Germinal center (tissue), 1 donor: ENCODE results near the gene MED29.
"Not testable (repeated sequence)": the region's sequence is repeated elsewhere in the genome, so short reads cannot be mapped to it uniquely, and the experiment has no call there.

Experiments used
- DNase-seq: peaks from one replicate; pipeline ENCODE4 v3.0.0; 2012; ENCODE audit warnings: mixed read lengths, low spot score

The MED29 gene

GRCh38 chr19:39372047-39372802, 19.0 kb upstream of the MED29 start:
- no peak for DNase-seq

DNA sequence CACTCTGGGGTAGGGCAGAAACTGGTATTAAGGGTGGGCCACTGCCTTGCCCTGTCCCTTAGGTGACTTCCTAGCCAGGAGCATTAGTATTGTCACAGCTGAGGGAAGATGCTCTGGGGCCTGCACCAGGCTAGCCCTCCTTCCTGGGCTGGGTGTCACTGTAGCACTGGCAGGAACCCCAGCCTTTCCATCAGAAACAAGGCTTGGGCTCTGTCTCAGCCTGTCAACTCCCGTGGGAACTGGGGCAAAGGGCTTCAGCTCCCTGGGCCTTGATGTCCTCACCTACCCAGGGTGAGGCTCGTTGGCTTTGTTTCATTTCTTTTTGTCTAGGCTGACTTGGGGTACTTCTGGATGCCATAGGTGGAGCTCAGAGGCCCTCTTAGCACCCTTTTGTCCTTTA, 18.2 kb upstream of the MED29 start:
- DNase-seq, result no peak

DNA sequence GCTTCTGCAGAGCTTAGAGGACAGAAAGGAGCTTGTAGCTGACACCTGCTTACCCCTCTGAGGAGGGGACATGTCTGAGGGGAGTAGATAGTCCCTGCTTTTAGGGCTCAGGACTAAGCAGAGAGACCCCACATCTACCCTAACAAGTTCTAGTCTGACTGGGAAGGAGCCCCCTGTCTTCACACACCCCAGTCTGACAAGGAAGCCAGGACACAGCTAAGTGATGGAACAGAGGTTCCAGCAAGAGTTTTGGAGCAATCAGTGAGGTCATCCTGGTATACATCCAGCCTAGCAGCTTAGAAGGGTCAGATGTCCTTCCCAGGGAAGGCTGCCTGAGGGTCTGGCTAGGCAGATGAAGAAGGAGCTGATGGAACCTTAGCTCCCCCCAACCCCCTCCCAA, 15.2 kb upstream of the MED29 start:
- DNase-seq, result no peak

GRCh38 chr19:39377373-39378362, 13.5 kb upstream of the MED29 start:
- DNase-seq, result no peak

- not testable (repeated sequence) for DNase-seq
Measured at GRCh38 chr19:39379366-39379765, 11.8 kb upstream of the MED29 start.

- DNase-seq, result no peak
Measured at GRCh38 chr19:39379865-39380396, 11.2 kb upstream of the MED29 start.

DNA sequence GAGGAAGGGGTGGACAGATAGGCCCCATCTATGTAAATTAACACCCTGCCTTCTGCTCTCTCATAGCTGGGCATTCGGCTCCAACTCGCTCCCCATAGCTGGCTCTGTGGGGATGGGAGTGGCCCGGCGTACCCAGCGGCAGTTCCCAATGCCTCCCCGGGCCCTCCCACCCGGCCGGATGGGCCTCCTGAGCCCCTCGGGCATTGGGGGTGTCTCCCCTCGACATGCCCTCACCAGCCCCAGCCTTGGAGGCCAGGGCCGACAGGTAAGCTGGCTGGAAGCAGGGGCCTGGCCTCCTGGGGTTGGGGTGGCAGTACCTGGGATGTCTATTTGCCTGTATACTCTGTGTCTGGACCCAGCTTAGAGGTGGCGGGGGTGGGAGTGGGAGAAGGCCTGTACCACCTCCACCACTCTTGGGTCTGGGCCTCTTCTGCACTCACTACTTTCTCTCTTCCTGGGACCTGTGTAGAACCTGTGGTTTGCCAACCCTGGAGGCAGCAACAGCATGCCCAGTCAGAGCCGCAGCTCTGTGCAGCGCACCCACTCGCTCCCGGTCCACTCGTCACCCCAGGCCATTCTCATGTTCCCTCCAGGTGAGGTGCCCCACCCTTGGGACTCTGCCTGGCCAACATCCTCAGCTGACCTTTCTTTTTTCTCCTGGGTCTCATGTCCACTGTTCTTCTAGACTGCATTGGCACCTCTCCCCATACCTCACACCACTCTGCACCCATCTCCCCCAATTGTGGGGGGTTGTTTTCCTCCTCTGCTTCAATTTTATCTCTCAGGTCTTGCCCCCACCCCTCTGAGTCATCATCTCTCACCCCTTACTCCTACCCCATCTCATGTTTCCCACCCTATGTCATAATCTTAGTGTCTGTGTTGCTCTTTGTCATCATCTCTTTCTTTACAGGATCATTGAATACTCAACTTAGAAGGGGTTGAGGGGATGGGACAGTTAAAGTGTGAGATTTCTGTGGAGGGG, 10.4 kb upstream of the MED29 start:
- no peak for DNase-seq

DNA sequence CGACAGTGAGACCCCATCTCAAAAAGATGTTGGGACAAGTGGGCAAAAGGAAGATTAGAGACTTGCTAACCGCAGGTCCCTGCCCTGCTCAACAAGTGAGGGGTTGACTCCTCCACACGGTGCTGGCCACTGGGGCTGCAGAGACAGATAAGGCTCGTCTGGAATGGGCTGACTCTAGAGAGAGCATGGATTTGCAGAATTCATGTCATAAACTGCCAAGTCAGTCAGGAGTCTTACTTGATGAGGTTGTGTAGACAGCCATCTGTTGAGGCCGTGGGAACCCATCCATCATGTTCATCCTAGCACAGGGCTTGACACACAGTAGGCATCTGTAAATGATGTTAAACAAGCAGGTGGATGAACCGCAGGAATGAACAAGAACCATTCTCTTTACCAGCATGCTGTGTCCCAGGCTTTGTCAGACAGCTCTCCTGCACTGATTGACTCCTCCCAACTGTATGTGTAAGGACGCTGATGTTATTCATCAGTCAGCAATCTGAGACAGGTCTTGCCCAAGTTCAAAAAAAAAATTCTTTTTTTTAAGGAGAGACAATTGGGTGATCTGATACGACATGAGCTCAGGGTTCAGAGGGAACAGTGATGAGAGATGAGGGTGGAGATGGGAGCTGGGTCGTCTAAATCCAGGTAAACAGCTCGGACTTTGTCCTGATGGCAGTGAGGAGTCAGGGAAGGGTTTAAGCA, 9.1 kb upstream of the MED29 start:
- no peak for DNase-seq

DNA sequence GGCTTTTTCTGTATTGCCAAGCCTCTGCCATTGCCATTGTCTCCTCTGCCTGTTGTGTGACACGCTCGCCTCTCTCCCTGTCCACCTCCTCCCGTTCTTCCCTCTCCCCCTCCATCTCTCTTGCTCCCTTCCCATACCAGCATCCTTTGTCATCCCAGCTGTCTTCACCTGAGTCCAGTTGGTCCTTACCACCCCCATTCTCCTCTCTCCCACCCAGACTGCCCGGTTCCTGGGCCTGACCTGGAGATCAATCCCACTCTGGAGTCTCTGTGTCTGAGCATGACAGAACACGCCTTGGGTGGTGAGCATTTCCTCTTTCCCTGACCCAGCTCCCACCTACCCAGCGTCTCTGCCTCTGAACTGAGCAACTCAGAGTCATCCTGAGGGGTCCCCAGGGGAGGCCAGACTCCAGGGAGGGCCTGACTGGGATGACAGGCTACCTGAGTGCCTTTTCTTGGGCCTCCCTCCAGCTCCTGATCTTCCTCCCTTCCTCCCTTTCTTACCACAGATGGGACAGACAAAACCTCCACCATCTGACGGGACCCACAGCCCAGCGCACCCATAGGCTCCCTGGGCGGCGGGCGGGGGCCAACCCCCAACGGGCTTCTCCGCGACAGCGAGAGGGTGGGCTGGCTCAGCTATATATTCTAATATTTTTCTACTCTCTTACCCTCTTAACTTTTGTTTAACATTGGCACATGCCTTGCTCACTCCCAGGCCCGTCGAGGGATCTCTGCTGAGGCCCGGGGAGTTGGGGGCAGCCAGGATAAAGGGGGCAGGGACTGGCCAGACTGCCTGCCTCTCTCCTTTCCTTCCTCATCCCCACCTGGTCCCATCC, 8.0 kb upstream of the MED29 start:
- DNase-seq, result no peak

GRCh38 chr19:39384839-39385568, 6.2 kb upstream of the MED29 start:
- DNase-seq, result no peak

GRCh38 chr19:39385629-39386411, 5.4 kb upstream of the MED29 start:
- no peak for DNase-seq

DNA sequence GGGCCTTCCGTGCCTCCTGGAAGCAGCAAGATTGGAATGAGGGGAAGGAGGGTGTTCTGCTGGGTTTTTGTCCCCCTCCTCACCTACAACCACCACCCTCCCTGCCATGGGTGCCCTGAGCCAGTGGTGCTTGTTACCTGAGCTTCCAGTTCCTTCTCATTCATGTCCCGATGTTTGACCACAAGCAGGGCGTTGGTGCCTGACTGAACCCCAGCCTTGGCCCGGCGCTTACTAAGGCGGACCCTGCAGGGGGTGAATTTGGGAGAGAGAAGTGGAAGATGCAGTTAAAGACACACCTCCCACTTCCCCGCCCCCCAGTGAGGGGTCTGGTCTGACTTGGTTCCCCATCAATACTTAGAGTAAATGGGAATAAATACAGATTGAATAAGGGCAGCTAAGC, 4.6 kb upstream of the MED29 start:
- no peak for DNase-seq

DNA sequence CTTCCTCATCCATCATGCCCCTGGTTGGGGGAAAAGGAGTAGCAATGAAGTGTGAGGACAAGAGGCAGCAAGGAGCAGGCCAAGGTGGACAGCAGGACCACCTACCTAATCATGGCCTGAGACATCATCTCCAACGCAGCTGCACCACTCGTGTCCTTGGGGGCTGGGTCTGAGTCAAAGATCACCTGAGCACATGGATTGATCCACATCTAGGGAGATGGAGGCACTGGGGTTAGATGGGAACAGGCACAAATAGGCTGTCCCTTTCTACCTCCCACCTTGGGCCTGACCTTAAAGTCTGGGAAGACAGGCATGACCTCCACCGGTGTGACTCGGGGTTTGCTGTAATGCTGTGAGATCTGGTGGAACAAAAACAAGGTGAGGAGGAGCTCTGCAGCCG, 2.5 kb upstream of the MED29 start:
- no peak for DNase-seq

DNA sequence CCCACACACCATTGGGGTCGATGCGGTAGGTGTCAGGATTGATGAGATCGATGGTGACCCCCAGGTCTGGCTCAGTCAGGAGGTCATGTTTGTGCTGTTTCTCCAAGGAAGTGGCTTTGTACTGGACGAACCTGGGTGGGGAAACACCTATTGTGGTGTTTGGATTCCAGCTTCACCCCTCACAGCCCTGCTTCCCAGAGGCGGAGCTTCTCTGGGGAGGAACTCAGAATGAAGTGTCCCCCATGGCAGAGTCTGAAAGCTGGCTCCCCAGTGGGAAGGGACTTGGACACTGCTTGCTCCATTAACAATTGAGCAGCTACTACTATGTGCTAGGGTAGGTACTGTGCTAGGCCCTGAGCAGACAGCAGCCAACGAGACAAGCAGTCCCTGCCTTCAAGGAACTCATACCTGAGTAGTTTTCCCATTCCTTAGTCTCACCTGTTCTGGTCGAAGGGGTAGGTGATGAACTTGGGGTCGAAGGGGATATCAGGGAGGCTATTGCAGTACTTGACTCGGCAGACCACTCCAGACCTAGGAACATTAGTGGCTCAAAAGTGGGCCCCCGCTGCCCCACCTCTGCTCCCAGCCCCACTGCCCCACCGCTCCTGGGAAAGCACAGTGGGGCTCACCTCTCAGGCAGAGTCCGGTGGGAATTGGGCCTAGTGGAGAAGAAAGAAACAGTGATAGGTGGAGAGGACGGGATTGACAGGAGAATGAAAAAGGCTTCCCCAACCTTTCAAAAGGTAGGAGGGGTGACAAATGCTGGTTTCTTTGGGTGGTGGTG, 1.4 kb upstream of the MED29 start:
- DNase-seq, result no peak

- DNase-seq, result peak; percentile 82
Measured at GRCh38 chr19:39390451-39390750, 777 bp upstream of the MED29 start.

DNA sequence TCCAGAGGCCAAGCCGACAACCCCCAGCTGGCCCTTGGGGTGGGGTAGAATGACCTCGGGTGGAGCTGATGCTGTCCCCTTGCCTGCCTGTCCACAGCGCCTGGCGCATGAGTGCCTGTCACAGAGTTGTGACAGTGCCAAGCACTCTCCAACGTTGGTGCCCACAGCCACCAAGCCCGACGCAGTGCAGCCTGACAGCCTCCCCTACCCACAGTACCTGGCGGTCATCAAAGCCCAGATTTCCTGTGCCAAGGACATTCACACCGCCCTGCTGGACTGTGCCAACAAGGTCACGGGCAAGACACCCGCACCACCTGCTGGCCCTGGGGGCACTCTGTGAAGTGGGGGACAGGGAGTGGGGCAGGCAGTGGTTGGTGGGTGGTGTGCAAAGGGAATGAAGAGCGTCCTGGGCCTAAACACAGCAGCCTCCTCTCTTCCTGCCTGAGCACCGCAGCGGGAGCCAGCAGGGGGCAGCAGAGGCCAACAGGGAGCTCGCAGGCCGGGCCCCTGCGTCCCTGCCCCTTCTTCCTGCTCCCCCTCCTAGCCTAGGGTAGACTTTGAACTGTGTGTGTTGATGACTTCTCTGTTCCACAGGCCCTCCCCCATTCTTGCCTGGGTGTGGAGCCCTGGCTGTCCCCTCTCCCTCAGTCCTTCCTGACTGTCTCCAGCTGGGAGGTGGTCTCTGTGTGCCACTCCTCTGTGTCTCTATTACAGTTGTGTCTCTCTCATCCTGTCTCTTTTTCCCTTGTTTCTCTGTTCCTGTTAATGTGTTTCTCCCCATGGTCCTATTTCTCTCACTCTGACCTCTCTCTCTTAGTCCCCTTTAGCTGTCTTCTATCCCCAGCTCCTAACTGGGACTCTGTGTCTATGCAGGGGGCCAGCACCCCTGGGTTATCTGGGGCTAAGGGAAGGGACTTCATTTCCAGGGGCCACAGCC, 6.5 kb downstream of the MED29 start:
- DNase-seq, result peak; percentile 89
